H9 (cell line): ENCODE results near the gene PA2G4. TPM values are rescaled to one million over a fixed set of nuclear protein-coding genes. Genes with fewer than 3 reads are reported as not detected.

ENCODE experiments used
- DNase-seq: peaks from one replicate; pipeline ENCODE4 v3.0.0-alpha.2; 2017
- H2AFZ ChIP-seq: one replicate; pipeline ENCODE4 v1.6.1; 2013; ENCODE audit warnings: mild to moderate bottlenecking, low read length, control low read depth, moderate library complexity
- H2AK5ac ChIP-seq: 2 replicates; pipeline ENCODE4 v1.6.1; 2013; ENCODE audit warnings: low read length, control low read depth, mixed read lengths; ENCODE audit not compliant: insufficient read length
- H2BK120ac ChIP-seq: one replicate; pipeline ENCODE4 v1.6.1; 2013; ENCODE audit warnings: low read depth, mild to moderate bottlenecking, low read length, control low read depth, inconsistent platforms; ENCODE audit not compliant: poor library complexity, severe bottlenecking
- H2BK12ac ChIP-seq: 2 replicates; pipeline ENCODE4 v1.6.1; 2013; ENCODE audit warnings: low read length, control low read depth, mixed read lengths, low read depth; ENCODE audit not compliant: insufficient read length
- H2BK15ac ChIP-seq: 2 replicates; pipeline ENCODE4 v1.6.1; 2013; ENCODE audit warnings: low read depth, low read length, control low read depth
- H2BK20ac ChIP-seq: one replicate; pipeline ENCODE4 v1.6.1; 2013; ENCODE audit warnings: low read depth, mild to moderate bottlenecking, low read length, control low read depth, inconsistent platforms; ENCODE audit not compliant: poor library complexity, severe bottlenecking
- H2BK5ac ChIP-seq: 2 replicates; pipeline ENCODE4 v1.6.1; 2013; ENCODE audit warnings: low read length, control low read depth, mixed read lengths; ENCODE audit not compliant: insufficient read length
- H3K14ac ChIP-seq: 2 replicates; pipeline ENCODE4 v1.6.1; 2013; ENCODE audit warnings: low read length, control low read depth; ENCODE audit not compliant: insufficient read depth
- H3K18ac ChIP-seq: 2 replicates; pipeline ENCODE4 v1.6.1; 2013; ENCODE audit warnings: low read depth, mild to moderate bottlenecking, mixed read lengths, low read length, control low read depth; ENCODE audit not compliant: insufficient read length
- H3K23ac ChIP-seq: 2 replicates; pipeline ENCODE4 v1.6.1; 2013; ENCODE audit warnings: low read length, control low read depth, mixed read lengths, low read depth; ENCODE audit not compliant: insufficient read length
- H3K23me2 ChIP-seq: 2 replicates; pipeline ENCODE4 v1.6.1; 2013; ENCODE audit warnings: low read depth, mild to moderate bottlenecking, mixed read lengths, low read length, control low read depth; ENCODE audit not compliant: insufficient read length, poor library complexity, severe bottlenecking
- H3K27ac ChIP-seq: 2 replicates; pipeline ENCODE4 v1.5.1; 2013; ENCODE audit warnings: low read length, control low read depth, mixed read lengths, low read depth; ENCODE audit not compliant: insufficient read length
- H3K27me3 ChIP-seq: 2 replicates; pipeline ENCODE4 v1.6.1; 2013; ENCODE audit warnings: low read length, control low read depth, inconsistent platforms; ENCODE audit not compliant: insufficient read depth
- H3K4ac ChIP-seq: 2 replicates; pipeline ENCODE4 v1.6.1; 2013; ENCODE audit warnings: low read depth, mild to moderate bottlenecking, control low read depth, inconsistent platforms, low read length, moderate library complexity
- H3K4me1 ChIP-seq: 2 replicates; pipeline ENCODE4 v1.6.1; 2013; ENCODE audit warnings: low read length, control low read depth, inconsistent platforms; ENCODE audit not compliant: insufficient read depth
- H3K4me2 ChIP-seq: 2 replicates; pipeline ENCODE4 v1.6.1; 2013; ENCODE audit warnings: low read length, control low read depth, mixed read lengths; ENCODE audit not compliant: insufficient read length, insufficient read depth
- H3K56ac ChIP-seq: 2 replicates; pipeline ENCODE4 v1.6.1; 2013; ENCODE audit warnings: low read depth, mild to moderate bottlenecking, mixed read lengths, low read length, control low read depth; ENCODE audit not compliant: insufficient read length
- H3K79me1 ChIP-seq: 2 replicates; pipeline ENCODE4 v1.6.1; 2013; ENCODE audit warnings: low read depth, mild to moderate bottlenecking, moderate library complexity, low read length, control low read depth, inconsistent platforms; ENCODE audit not compliant: insufficient read depth, poor library complexity, severe bottlenecking
- H3K79me2 ChIP-seq: 2 replicates; pipeline ENCODE4 v1.6.1; 2013; ENCODE audit warnings: low read length, control low read depth, inconsistent platforms; ENCODE audit not compliant: insufficient read depth
- H3K9ac ChIP-seq: 2 replicates; pipeline ENCODE4 v1.6.1; 2013; ENCODE audit warnings: low read length, control low read depth, mixed read lengths; ENCODE audit not compliant: insufficient read length; ENCODE audit errors: extremely low read depth
- H3K9me3 ChIP-seq: one replicate; pipeline ENCODE4 v1.6.1; 2013; ENCODE audit warnings: low read depth, low read length, inconsistent platforms; ENCODE audit not compliant: control insufficient read depth
- H3T11ph ChIP-seq: one replicate; pipeline ENCODE4 v1.6.1; 2013; ENCODE audit warnings: mild to moderate bottlenecking, low read length, control low read depth, inconsistent platforms
- H4K20me1 ChIP-seq: one replicate; pipeline ENCODE4 v1.6.1; 2013; ENCODE audit not compliant: control insufficient read depth, insufficient read length, insufficient read depth
- H4K5ac ChIP-seq: 2 replicates; pipeline ENCODE4 v1.6.1; 2013; ENCODE audit warnings: low read depth, mild to moderate bottlenecking, mixed read lengths, low read length, control low read depth; ENCODE audit not compliant: insufficient read length
- H4K8ac ChIP-seq: replicated peaks from 2 replicates; pipeline ENCODE4 v1.6.1; 2013; ENCODE audit warnings: low read length, control low read depth, mixed read lengths, low read depth; ENCODE audit not compliant: insufficient read length
- H4K91ac ChIP-seq: 2 replicates; pipeline ENCODE4 v1.6.1; 2013; ENCODE audit warnings: low read depth, mild to moderate bottlenecking, moderate library complexity, mixed read lengths, low read length, control low read depth; ENCODE audit not compliant: insufficient read length
- H3K27ac Mint-ChIP-seq, 3 experiments: 2 replicates in 2 of 3; 3 replicates in 1 of 3; pipeline ENCODE4 v1.8.0; 2020 to 2021; ENCODE audit warnings: mixed read lengths in 3 of 3, mild to moderate bottlenecking in 1 of 3, moderate library complexity in 1 of 3
- H3K27me3 Mint-ChIP-seq: 2 replicates; pipeline ENCODE4 v1.8.0; 2021; ENCODE audit warnings: low read depth, mild to moderate bottlenecking, moderate library complexity, mixed read lengths
- H3K36me3 Mint-ChIP-seq, 3 experiments: 2 replicates in 2 of 3; 3 replicates in 1 of 3; pipeline ENCODE4 v1.8.0; 2020 to 2021; ENCODE audit warnings: low read depth in 3 of 3, mixed read lengths in 3 of 3; ENCODE audit not compliant: insufficient read depth in 1 of 3
- H3K4me1 Mint-ChIP-seq, 2 experiments: 2 replicates each; pipeline ENCODE4 v1.8.0; 2020; ENCODE audit warnings: mixed read lengths in 2 of 2
- H3K4me3 Mint-ChIP-seq, 2 experiments: 2 replicates in 1 of 2; 3 replicates in 1 of 2; pipeline ENCODE4 v1.8.0; 2020 to 2021; ENCODE audit warnings: mild to moderate bottlenecking in 2 of 2, mixed read lengths in 2 of 2, moderate library complexity in 1 of 2
- H3K9me3 Mint-ChIP-seq, 2 experiments: 2 replicates in 1 of 2; 3 replicates in 1 of 2; pipeline ENCODE4 v1.8.0; 2020; ENCODE audit warnings: mild to moderate bottlenecking in 2 of 2, mixed read lengths in 2 of 2, moderate library complexity in 1 of 2
- CTCF ChIP-seq: fragments of 200-600 bp; sonication (generic); conservative IDR thresholded peaks from 3 replicates; pipeline ENCODE4 v1.8.0; 2021; ENCODE audit warnings: antibody characterized with exemption, mild to moderate bottlenecking
- WGBS: extraction: QIAGEN DNeasy Blood & Tissue Kit; methylation state at CpG from one replicate; pipeline ENCODE4 v1.1.7; 2013; ENCODE audit warnings: missing lambda C conversion rate, low lambda C conversion rate, mixed read lengths; ENCODE audit not compliant: insufficient read length; ENCODE audit errors: extremely low coverage; 5-methylcytosine and 5-hydroxymethylcytosine counted together
- total RNA-seq: library from RNA; stranded (reverse); gene quantifications from 2 replicates; pipeline ENCODE4 v1.2.1, GENCODE V29; 2021

Gene PA2G4
- total RNA-seq, 1 experiment from 2014 or later: 248 TPM

GRCh38 chr12:56130876-56131275, 26.5 kb downstream of the PA2G4 start:
- no peaks in the 10 kb centered on the region for H3K27me3 Mint-ChIP-seq
- no peak overlapping the region for H2BK12ac ChIP-seq
- no peaks in the 10 kb centered on the region for H3K9me3 ChIP-seq
- no peak overlapping the region for H3K27ac Mint-ChIP-seq
- H4K8ac ChIP-seq: no peak overlapping the region
- no peak overlapping the region for H3T11ph ChIP-seq
- no peak overlapping the region for H2BK120ac ChIP-seq
- H3K79me1 ChIP-seq: no peaks in the 10 kb centered on the region
- no peak overlapping the region for H2BK20ac ChIP-seq
- H4K20me1 ChIP-seq: no peaks in the 10 kb centered on the region
- no peaks in the 10 kb centered on the region for H3K4me1 ChIP-seq
- no peak overlapping the region for H3K9ac ChIP-seq
- no peak for DNase-seq
- no peak overlapping the region for H2AFZ ChIP-seq
- H2BK5ac ChIP-seq: no peak overlapping the region
- no peak overlapping the region for H3K14ac ChIP-seq
- no peak overlapping the region for H3K18ac ChIP-seq
- H3K36me3 Mint-ChIP-seq: peaks cover 43 to 56% (median 51%) of the 10 kb centered on the region in 3 experiments
- H3K4me3 Mint-ChIP-seq: peak overlapping the region; percentile 74 to 88; a peak in 3 of 5 replicates
- H3K27ac ChIP-seq: no peak overlapping the region
- TF ChIP-seq CTCF: no peak
- H3K27me3 ChIP-seq: no peaks in the 10 kb centered on the region
- H3K23me2 ChIP-seq: peaks cover 17% of the 10 kb centered on the region
- H3K9me3 Mint-ChIP-seq: no peaks in the 10 kb centered on the region; a peak in 1 of 5 replicates
- H4K91ac ChIP-seq: no peak overlapping the region
- no peak overlapping the region for H3K56ac ChIP-seq
- H3K4me1 Mint-ChIP-seq: peaks cover 26 to 27% of the 10 kb centered on the region in 2 experiments
- no peak overlapping the region for H2AK5ac ChIP-seq
- no peak overlapping the region for H4K5ac ChIP-seq
- no CpG with 5 or more reads among the region's 4 CpGs for WGBS
- no peaks in the 10 kb centered on the region for H3K79me2 ChIP-seq
- H3K4me2 ChIP-seq: no peak overlapping the region
- H3K4ac ChIP-seq: no peak overlapping the region
- no peak overlapping the region for H3K23ac ChIP-seq
- no peak overlapping the region for H2BK15ac ChIP-seq
